ENCODE measurements around the gene DAAM2. TPM values are rescaled to one million over a fixed set of nuclear protein-coding genes. Genes with fewer than 3 reads are reported as not detected.

The DAAM2 gene
- total RNA-seq, 1 donor from 2014 or later = 22.1 TPM

DNA sequence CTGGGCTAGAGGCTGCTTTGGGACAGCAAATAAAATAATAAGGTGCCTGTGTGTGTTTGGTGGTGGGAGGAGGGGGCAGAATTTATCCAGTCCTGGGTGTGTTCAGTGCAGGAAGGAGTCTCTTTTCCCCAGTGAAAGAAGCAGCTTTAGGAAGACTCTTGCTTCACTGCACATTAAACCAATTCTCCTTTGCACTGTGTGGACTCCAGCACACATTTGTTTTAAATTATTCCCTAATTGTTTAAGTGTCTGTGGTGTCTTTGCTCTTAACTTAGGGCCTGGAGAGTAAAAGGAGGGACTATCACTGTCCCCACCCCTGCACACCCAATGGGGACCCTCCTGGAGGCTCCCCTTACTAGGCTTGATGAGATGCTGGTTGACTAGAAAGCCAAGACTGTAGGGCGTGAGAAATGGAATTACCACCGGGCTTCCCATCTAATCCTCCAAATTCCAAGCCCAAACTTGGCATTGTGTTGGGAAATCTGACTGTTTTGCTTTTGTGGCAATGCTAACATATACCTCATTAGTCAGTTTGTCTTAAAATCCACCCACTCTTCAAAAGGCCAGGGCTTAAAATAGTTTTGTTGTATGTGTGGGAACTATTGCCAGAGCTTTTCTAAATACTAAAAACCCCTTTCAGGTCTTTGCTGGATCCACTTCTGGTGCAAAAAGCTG lies 13.5 kb upstream of the DAAM2 start:
- Histone ChIP-seq H3K36me3 (no peaks in the 10 kb centered on the region), H3K4me3 (no peak overlapping the region), H3K9me3 (no peaks in the 10 kb centered on the region), H3K27ac (no peak overlapping the region), H3K27me3 (no peaks in the 10 kb centered on the region), H3K4me1 (no peaks in the 10 kb centered on the region)
- no peak for TF ChIP-seq POLR2AphosphoS5 (IDR thresholded peaks at IDR 0.05; ENCODE audit: insufficient read depth in 1 of 2, low read depth in 1 of 2)
- TF ChIP-seq, protein P1, sequence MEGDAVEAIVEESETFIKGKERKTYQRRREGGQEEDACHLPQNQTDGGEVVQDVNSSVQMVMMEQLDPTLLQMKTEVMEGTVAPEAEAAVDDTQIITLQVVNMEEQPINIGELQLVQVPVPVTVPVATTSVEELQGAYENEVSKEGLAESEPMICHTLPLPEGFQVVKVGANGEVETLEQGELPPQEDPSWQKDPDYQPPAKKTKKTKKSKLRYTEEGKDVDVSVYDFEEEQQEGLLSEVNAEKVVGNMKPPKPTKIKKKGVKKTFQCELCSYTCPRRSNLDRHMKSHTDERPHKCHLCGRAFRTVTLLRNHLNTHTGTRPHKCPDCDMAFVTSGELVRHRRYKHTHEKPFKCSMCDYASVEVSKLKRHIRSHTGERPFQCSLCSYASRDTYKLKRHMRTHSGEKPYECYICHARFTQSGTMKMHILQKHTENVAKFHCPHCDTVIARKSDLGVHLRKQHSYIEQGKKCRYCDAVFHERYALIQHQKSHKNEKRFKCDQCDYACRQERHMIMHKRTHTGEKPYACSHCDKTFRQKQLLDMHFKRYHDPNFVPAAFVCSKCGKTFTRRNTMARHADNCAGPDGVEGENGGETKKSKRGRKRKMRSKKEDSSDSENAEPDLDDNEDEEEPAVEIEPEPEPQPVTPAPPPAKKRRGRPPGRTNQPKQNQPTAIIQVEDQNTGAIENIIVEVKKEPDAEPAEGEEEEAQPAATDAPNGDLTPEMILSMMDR (IDR thresholded peaks at IDR 0.05) = no peak
- TF ChIP-seq POLR2A (IDR thresholded peaks at IDR 0.05) = no peak
- intact Hi-C loops (cut with DNase I) = no loop called here
- no peak for DNase-seq (ENCODE audit: extremely low spot score in 2 of 2)

DNA sequence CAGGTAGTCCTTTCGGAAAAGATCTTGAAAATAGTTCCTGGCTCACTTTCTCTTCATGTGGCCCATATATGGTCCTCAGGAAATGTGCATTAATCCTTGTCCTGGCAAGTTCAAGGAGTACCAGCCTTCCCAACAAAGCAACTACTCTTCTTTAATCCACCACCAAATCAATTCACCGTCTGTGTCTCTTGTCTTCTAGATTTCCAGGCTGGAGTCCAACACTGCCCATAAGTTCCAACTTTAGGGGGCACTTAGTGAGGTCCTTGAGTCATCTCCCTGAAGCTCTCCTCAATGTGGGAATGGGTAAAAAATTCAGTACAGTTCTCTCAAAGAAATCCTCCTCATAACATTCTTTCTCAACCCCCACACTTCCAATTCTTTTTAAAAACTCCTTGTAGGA lies 6.9 kb upstream of the DAAM2 start:
- no peaks in the 10 kb centered on the region for H3K4me1 ChIP-seq
- H3K27me3 ChIP-seq = no peaks in the 10 kb centered on the region
- H3K9me3 ChIP-seq = no peaks in the 10 kb centered on the region
- H3K36me3 ChIP-seq = no peaks in the 10 kb centered on the region
- DNase-seq (ENCODE audit: extremely low spot score in 2 of 2) = peak in 1 of 2 donors; percentile 5
- intact Hi-C loops (cut with DNase I) = no loop called here
- H3K27ac ChIP-seq = no peak overlapping the region
- H3K4me3 ChIP-seq = no peak overlapping the region
- TF ChIP-seq POLR2A (IDR thresholded peaks at IDR 0.05) (no peak), POLR2AphosphoS5 (IDR thresholded peaks at IDR 0.05; ENCODE audit: insufficient read depth in 1 of 2, low read depth in 1 of 2) (no peak)
- TF ChIP-seq, protein P1 (IDR thresholded peaks at IDR 0.05) = no peak

DNA sequence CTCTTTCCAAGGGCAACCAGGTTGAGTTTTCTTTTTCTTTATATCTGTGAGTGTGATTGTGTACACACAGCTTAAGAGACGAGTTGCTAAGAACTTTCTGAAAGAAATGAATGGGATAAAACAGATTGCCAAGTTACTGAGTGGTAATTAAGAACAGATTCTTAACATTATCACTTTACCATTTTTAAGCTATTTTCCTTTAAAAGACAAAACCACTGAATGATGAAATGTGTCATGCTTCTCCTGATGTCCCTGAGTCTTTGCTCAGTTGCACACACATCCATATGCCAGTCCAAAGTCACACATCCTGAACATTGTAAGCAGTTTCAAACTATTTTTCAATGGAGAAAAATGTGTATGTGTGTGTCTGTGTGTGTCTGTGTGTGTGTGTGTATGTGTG lies 5.5 kb upstream of the DAAM2 start:
- Histone ChIP-seq H3K9me3 (no peaks in the 10 kb centered on the region), H3K4me3 (no peak overlapping the region), H3K27me3 (no peaks in the 10 kb centered on the region), H3K27ac (no peak overlapping the region), H3K36me3 (no peaks in the 10 kb centered on the region), H3K4me1 (peaks cover 2% of the 10 kb centered on the region)
- TF ChIP-seq, protein P1 (IDR thresholded peaks at IDR 0.05) = no peak
- TF ChIP-seq POLR2A (IDR thresholded peaks at IDR 0.05) (no peak), POLR2AphosphoS5 (IDR thresholded peaks at IDR 0.05; ENCODE audit: insufficient read depth in 1 of 2, low read depth in 1 of 2) (no peak)
- intact Hi-C loops (cut with DNase I) = no loop called here
- DNase-seq (ENCODE audit: extremely low spot score in 2 of 2) = no peak

DNA sequence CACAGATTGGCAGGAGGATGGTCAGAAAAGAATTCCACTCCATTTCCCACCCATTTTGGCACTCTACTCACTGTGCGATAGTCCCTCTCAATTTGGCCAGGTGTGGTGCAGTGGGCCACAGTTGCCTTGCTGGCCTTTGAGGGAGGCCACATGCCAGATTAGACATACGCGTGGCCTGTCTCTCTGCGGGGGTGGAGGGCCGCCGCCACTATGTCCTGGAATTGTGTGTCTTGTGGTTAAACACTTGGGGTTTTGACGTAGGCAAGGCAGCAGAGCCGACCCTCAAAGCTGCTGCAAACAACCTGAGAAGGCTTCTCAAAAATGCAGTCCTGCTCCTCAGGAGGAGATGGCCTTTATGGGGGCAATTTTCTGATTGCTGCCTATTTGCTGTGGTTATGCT lies 4.9 kb upstream of the DAAM2 start:
- peaks cover 6% of the 10 kb centered on the region for H3K4me1 ChIP-seq
- DNase-seq (ENCODE audit: extremely low spot score in 2 of 2) = peak in 1 of 2 donors; percentile 49
- TF ChIP-seq POLR2A (IDR thresholded peaks at IDR 0.05) = no peak
- TF ChIP-seq, protein P1 (IDR thresholded peaks at IDR 0.05) = no peak
- TF ChIP-seq POLR2AphosphoS5 (IDR thresholded peaks at IDR 0.05; ENCODE audit: insufficient read depth in 1 of 2, low read depth in 1 of 2) = no peak
- no peaks in the 10 kb centered on the region for H3K27me3 ChIP-seq
- no peaks in the 10 kb centered on the region for H3K9me3 ChIP-seq
- no peak overlapping the region for H3K4me3 ChIP-seq
- intact Hi-C loops (cut with DNase I) = no loop called here
- no peaks in the 10 kb centered on the region for H3K36me3 ChIP-seq
- no peak overlapping the region for H3K27ac ChIP-seq

DNA sequence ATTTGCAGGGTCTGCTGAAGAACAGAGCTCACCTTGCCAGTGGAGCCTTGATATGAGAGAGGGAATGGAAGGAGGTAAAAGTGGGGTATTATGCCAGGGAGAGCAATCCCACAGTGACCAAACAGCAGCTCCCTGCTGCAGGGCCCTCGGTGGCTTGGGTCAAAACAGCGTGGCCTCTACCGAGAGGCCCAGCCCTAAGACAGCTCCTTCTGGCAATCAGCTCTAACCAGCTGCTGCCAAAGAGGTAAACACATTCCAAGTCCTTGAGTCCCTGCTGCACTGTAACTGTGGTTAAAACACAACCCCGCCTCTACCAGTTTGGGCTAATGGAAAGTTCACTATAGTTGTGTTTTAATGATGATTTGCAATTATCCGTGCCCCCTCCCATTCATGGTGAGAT lies 1.4 kb upstream of the DAAM2 start:
- TF ChIP-seq, protein P1 (IDR thresholded peaks at IDR 0.05) = no peak
- TF ChIP-seq POLR2AphosphoS5 (IDR thresholded peaks at IDR 0.05; ENCODE audit: insufficient read depth in 1 of 2, low read depth in 1 of 2) (no peak), POLR2A (IDR thresholded peaks at IDR 0.05) (no peak)
- peak in 1 of 2 donors; percentile 75 for DNase-seq (ENCODE audit: extremely low spot score in 2 of 2)
- Histone ChIP-seq H3K27me3 (no peaks in the 10 kb centered on the region), H3K9me3 (no peaks in the 10 kb centered on the region), H3K4me3 (no peak overlapping the region), H3K4me1 (peaks cover 21% of the 10 kb centered on the region), H3K27ac (no peak overlapping the region), H3K36me3 (no peaks in the 10 kb centered on the region)
- intact Hi-C loops (cut with DNase I) = no loop called here

Measured in vagina (tissue), 2 donors.